Measurements from ENCODE around the gene ZSCAN10.
"Not testable (repeated sequence)": the region's sequence is repeated elsewhere in the genome, so short reads cannot be mapped to it uniquely, and the experiment has no call there.

The ZSCAN10 gene

GRCh38 chr16:3141781-3142311 is 42.8 kb upstream of the ZSCAN10 start:
- no peak overlapping the region for H3K27ac ChIP-seq
- no peak for TF ChIP-seq CTCF (conservative IDR thresholded peaks at IDR 0.05; ENCODE audit: low read depth)
- ChIA-PET CTCF (interaction anchor here (0.7 kb wide), 1 partner anchor 82 kb away, joined by 3 read pairs; no protein-coding TSS in a partner anchor), POLR2A (ENCODE audit: low non-redundant PET) (no interaction called here)
- DNase-seq (ENCODE audit: low spot score) = no peak

GRCh38 chr16:3140603-3141427 is 41.7 kb upstream of the ZSCAN10 start:
- TF ChIP-seq CTCF (conservative IDR thresholded peaks at IDR 0.05; ENCODE audit: low read depth) = no peak
- no peak for DNase-seq (ENCODE audit: low spot score)
- peak overlapping the region; percentile 15 for H3K27ac ChIP-seq
- ChIA-PET CTCF (interaction anchor here (0.6 to 1.7 kb wide), 4 partner anchors 9 to 345 kb away, joined by 3 to 7 read pairs (median 4); no protein-coding TSS in a partner anchor), POLR2A (ENCODE audit: low non-redundant PET) (no interaction called here)

GRCh38 chr16:3139561-3139960 is 40.5 kb upstream of the ZSCAN10 start:
- POLR2A ChIA-PET (ENCODE audit: low non-redundant PET); DNase-seq (ENCODE audit: low spot score): not testable (repeated sequence)
- CTCF ChIA-PET = interaction anchor here (1.7 kb wide), 1 partner anchor 10 kb away, joined by 7 read pairs; no protein-coding TSS in a partner anchor
- 0 out of 2 replicates have a peak overlapping the region, but pooled peaks have one; percentile 15 for H3K27ac ChIP-seq

GRCh38 chr16:3138823-3139426 is 39.8 kb upstream of the ZSCAN10 start:
- no peak for TF ChIP-seq CTCF (conservative IDR thresholded peaks at IDR 0.05; ENCODE audit: low read depth)
- DNase-seq (ENCODE audit: low spot score) = no peak
- POLR2A ChIA-PET (ENCODE audit: low non-redundant PET) = no interaction called here
- no peak overlapping the region for H3K27ac ChIP-seq
- CTCF ChIA-PET = interaction anchor here (1.7 kb wide), 1 partner anchor 9 kb away, joined by 7 read pairs; no protein-coding TSS in a partner anchor

GRCh38 chr16:3138342-3138741 is 39.2 kb upstream of the ZSCAN10 start:
- no peak for DNase-seq (ENCODE audit: low spot score)
- POLR2A ChIA-PET (ENCODE audit: low non-redundant PET) = no interaction called here
- H3K27ac ChIP-seq = peak overlapping the region; percentile 16; the same call in 1 of the 2 replicates
- TF ChIP-seq CTCF (conservative IDR thresholded peaks at IDR 0.05; ENCODE audit: low read depth) = no peak
- CTCF ChIA-PET = no interaction called here

- peak overlapping the region; percentile 16 for H3K27ac ChIP-seq
- TF ChIP-seq CTCF (conservative IDR thresholded peaks at IDR 0.05; ENCODE audit: low read depth) = no peak
- CTCF ChIA-PET = no interaction called here
- POLR2A ChIA-PET (ENCODE audit: low non-redundant PET) = no interaction called here
- no peak for DNase-seq (ENCODE audit: low spot score)
Observed at GRCh38 chr16:3137267-3137666, 38.2 kb upstream of the ZSCAN10 start.
